ENCODE measurements around the gene UBAC1. TPM values are rescaled to one million over a fixed set of nuclear protein-coding genes. Genes with fewer than 3 reads are reported as not detected.
"Not testable (repeated sequence)": the region's sequence is repeated elsewhere in the genome, so short reads cannot be mapped to it uniquely, and the experiment has no call there.

The UBAC1 gene
- total and polyA plus RNA-seq, 2 donors: 24.6 to 59.8 TPM

DNA sequence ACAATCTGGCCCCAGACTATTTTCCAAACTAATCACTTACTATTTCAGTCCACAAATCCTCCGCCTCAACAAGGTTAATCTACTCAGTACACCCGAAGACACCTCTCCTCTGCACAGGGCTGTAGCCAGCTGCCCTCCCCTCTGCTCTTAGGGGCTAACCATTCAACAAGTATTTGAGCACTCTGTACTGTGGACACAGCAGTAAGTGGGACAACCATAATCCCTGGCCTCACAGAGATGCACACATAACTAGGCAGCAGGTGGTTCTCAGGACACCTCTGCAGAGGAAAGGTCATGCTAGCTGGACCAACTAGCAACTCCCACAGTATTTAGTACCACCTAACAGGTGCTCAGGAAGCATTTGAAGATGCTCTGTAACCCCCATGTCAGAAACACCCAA lies 59.3 kb downstream of the UBAC1 start:
- Histone ChIP-seq H3K4me1 (ENCODE audit: insufficient read depth) (peaks cover 1% of the 10 kb centered on the region), H3K36me3 (ENCODE audit: insufficient read depth) (no peaks in the 10 kb centered on the region), H3K4me3 (ENCODE audit: low read depth, low read length) (no peak overlapping the region), H3K27ac (ENCODE audit: low read depth) (no peak overlapping the region)
- DNase-seq (ENCODE audit: extremely low spot score): no peak
- 87% methylated on average over 2 of the region's 2 CpGs for WGBS

DNA sequence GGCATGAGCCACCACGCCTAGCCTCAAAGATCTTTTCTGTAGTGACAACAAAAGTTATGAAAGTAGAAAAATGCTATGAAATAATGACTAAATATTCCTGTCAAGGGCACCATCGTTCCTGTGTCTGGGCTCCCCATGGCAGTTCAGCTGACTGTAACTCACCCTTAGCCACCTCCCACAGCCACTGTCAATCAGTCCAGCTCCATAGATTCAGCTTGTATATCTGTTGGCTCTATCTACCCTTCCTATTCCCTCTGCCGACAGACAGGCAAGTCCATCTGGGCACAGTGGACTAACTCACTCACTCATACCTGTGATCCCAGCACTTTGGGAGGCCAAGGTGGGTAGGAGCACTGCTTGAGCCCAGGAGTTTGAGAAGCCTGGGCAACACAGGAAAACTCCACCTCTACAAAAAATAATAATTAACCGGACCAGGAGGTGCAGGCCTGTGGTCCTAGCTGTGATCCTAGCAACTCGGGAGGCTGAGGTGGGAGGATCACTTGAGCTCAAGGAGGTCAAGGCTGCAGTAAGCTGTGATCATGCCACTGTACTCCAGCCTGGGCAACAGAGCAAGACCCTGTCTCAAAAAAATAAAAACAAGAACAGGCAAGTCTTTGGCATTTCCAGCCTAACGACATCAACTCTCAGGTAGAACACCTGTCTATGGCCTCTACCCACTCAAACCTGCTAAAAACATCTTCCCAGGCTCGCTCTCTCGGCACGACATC lies 60.0 kb downstream of the UBAC1 start:
- no peak for DNase-seq (ENCODE audit: extremely low spot score)
- Histone ChIP-seq H3K36me3 (ENCODE audit: insufficient read depth) (no peaks in the 10 kb centered on the region), H3K4me1 (ENCODE audit: insufficient read depth) (peaks cover 1% of the 10 kb centered on the region), H3K4me3 (ENCODE audit: low read depth, low read length) (no peak overlapping the region), H3K27ac (ENCODE audit: low read depth) (no peak overlapping the region)
- WGBS: 96% methylated on average over 9 of the region's 9 CpGs

DNA sequence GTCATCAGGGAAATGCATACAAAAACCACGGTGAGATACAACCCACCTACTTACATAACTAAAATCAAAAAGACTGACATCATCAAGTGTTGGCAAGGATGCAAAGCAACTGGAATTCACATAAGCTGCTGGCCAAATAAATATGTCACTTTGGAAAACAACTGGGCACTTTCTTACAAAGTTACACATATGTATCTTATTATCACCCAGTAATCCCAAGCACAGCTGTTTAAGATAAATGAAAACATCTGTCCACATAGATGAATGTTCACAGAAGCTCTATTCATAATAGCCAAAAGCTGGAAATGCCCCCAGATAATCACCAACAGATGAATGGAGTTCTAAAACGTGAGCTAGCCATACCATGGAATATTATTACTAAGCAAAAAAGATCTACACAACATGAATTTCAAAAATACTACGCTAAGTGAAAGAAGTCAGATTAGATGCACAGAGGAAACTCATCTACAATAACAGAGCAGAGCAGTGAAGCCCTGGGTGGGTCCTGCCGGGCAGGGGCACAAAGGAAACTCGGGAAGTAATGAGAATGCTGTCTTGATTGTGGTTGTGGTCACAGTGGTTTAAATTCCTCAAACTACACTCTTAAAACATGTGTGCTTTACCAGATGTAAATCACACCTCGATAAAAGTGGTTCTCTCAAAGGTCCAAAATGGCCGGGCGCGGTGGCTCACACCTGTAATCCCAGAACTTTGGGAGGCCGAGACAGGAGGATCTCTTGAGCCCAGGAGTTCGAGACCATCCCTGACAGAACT lies 62.4 kb downstream of the UBAC1 start:
- Histone ChIP-seq H3K36me3 (ENCODE audit: insufficient read depth) (no peaks in the 10 kb centered on the region), H3K27ac (ENCODE audit: low read depth) (no peak overlapping the region), H3K4me1 (ENCODE audit: insufficient read depth) (peaks cover 1% of the 10 kb centered on the region), H3K4me3 (ENCODE audit: low read depth, low read length) (no peak overlapping the region)
- DNase-seq (ENCODE audit: extremely low spot score): no peak
- WGBS: 81% methylated on average over 11 of the region's 11 CpGs

DNA sequence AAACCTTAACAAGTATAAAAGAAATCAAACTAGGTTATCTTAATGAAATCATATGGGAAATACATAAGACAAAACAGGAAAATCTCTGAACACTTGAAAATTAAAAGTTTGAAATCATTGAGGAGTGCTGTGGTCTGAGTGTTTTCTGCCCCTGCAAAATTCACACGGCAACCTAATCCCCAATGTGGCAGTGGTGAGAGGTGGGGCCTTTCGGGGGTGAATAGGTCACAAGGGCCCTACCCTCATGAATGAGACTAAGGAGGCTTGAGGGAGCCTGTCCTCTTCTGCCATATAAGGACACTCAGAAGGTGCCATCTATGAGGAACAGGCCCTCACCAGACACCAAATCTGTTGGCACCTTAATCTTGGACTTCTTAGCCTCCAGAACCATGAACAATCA lies 64.5 kb downstream of the UBAC1 start:
- WGBS: 92% methylated on average over 2 of the region's 2 CpGs
- no peak for DNase-seq (ENCODE audit: extremely low spot score)
- H3K36me3 ChIP-seq (ENCODE audit: insufficient read depth): no peaks in the 10 kb centered on the region
- peaks cover 1% of the 10 kb centered on the region for H3K4me1 ChIP-seq (ENCODE audit: insufficient read depth)
- H3K4me3 ChIP-seq (ENCODE audit: low read depth, low read length): no peak overlapping the region
- H3K27ac ChIP-seq (ENCODE audit: low read depth): no peak overlapping the region

DNA sequence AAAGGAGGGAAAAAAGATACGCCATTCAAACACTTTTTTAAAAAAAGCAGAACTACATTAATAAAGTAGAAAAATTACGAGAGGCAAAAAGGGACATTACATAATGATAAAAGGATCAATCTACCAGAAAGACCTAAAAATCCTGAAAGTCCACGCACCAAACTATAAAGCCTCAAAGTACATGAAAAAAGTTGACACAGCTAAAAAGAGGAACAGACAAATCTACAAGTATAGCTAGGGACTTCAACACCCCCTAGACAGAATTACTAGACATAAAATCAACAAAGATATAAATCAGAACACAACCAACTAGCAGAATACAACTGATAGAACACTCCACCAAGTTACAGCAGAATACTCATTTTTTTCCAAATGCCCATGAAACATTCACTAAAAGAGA lies 65.0 kb downstream of the UBAC1 start:
- Histone ChIP-seq H3K27ac (ENCODE audit: low read depth) (no peak overlapping the region), H3K4me3 (ENCODE audit: low read depth, low read length) (no peak overlapping the region), H3K4me1 (ENCODE audit: insufficient read depth) (peaks cover 1% of the 10 kb centered on the region), H3K36me3 (ENCODE audit: insufficient read depth) (no peaks in the 10 kb centered on the region)
- no peak for DNase-seq (ENCODE audit: extremely low spot score)
- 86% methylated on average over 3 of the region's 3 CpGs for WGBS

DNA sequence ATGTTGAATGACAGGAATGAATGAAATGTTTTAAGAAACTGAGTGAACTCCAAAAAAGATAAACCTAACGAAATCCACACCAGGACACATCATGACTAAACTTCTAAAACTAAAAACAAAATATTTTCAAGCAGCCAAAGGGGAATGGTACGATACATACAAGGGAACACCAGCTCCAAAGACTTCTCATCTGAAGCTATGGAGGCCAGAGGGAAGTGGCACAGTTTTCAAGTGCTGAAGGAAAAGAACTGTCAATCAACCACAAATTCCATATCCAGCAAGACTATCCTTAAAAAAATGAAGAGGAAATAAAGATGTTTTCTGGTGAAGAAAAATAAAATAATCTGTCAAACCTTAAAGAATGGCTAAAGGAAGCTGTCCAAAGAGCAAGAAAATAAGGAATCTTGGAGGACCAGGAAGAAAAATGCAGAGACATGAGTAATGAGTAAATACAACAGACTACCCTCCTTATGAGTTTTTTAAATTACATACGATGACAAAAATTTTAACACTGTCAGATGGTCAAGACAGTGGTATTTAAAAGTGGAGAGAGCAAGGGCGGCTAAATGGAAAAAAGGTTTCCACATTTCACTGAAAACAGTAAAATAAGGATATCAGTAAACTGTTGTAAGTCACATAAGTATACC lies 65.8 kb downstream of the UBAC1 start:
- Histone ChIP-seq H3K27ac (ENCODE audit: low read depth) (no peak overlapping the region), H3K4me1 (ENCODE audit: insufficient read depth) (peaks cover 1% of the 10 kb centered on the region), H3K4me3 (ENCODE audit: low read depth, low read length) (no peak overlapping the region), H3K36me3 (ENCODE audit: insufficient read depth) (no peaks in the 10 kb centered on the region)
- WGBS: 95% methylated on average over 4 of the region's 4 CpGs
- DNase-seq (ENCODE audit: extremely low spot score): no peak

DNA sequence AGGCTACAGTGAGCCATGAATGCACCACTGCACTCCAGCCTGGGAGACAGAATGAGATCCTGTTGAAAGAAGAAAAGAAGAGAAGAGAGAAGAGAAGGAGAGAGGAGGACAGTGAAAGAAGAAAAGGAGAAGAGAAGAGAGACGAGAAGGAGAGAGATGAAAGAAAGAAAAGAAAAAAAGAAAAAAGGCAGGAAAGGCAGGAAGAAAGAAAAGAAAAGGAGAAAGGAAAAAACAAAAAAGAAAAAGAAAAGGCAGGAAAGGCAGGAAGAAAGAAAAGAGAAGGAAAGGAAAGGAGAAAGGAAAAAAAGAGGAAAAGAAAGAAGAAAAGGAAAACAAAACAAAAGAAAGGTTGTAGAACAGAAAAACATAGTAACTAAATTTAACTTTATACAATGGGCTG lies 68.1 kb downstream of the UBAC1 start:
- WGBS: 91% methylated on average over 1 of the region's 1 CpG
- Histone ChIP-seq H3K4me3 (ENCODE audit: low read depth, low read length) (no peak overlapping the region), H3K36me3 (ENCODE audit: insufficient read depth) (no peaks in the 10 kb centered on the region), H3K4me1 (ENCODE audit: insufficient read depth) (no peaks in the 10 kb centered on the region), H3K27ac (ENCODE audit: low read depth) (no peak overlapping the region)
- no peak for DNase-seq (ENCODE audit: extremely low spot score)

DNA sequence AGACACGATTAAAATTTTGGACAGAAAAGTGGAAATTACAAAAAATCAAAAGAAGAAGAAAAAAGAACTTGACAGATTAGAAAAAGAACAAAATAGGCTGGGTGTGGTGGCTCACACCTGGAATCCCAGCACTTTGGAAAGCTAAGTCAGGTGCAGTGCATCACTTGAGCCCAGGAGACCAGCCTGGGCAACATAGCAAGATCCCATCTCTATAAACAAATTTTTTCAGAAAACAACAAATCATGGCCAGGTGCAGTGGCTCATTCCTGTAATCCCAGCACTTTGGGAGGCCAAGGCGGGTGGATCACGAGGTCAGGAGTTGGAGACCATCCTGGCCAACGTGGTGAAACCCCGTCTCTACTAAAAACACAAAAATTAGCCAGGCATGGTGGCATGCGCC lies 68.8 kb downstream of the UBAC1 start:
- not testable (repeated sequence) for DNase-seq (ENCODE audit: extremely low spot score)
- WGBS: 91% methylated on average over 6 of the region's 6 CpGs

DNA sequence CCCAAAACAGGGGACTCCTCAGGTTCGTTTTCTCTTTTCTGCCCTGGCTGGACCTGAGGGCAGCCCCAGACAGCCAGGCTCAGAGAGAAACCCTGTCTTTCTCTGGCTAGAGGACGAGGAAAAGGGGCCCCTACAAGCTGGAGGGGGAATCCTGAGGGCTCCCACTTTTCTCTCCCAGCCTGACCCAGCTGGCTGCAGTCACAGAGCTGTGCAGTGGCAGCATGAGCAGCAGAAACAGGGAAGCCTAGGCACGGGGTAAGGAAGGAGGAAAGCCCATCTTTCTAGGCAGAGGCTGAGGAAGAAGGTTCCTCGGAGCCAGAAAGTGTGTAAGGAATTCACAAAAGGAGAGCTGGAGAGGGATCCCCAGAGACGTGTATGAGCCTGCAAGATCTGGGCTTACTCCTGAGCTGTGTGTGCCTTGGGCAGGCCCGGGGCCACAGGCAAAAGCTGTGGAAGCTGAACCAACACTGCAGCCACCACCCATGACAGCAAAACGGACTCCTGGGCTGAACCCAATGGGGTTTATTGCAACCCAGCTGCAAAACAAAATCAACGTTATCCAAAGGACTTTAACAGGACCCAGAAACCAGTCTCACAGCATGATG lies 70.0 kb downstream of the UBAC1 start:
- WGBS: 56% methylated on average over 8 of the region's 8 CpGs
- H3K36me3 ChIP-seq (ENCODE audit: insufficient read depth): no peaks in the 10 kb centered on the region
- no peak overlapping the region for H3K4me3 ChIP-seq (ENCODE audit: low read depth, low read length)
- H3K4me1 ChIP-seq (ENCODE audit: insufficient read depth): no peaks in the 10 kb centered on the region
- no peak for DNase-seq (ENCODE audit: extremely low spot score)
- H3K27ac ChIP-seq (ENCODE audit: low read depth): no peak overlapping the region

More for the DNA sequence above, 68.8 kb downstream of the UBAC1 start:
- not testable (repeated sequence) for H3K4me1 ChIP-seq (ENCODE audit: insufficient read depth); H3K4me3 ChIP-seq (ENCODE audit: low read depth, low read length); H3K36me3 ChIP-seq (ENCODE audit: insufficient read depth); H3K27ac ChIP-seq (ENCODE audit: low read depth)

DNA sequence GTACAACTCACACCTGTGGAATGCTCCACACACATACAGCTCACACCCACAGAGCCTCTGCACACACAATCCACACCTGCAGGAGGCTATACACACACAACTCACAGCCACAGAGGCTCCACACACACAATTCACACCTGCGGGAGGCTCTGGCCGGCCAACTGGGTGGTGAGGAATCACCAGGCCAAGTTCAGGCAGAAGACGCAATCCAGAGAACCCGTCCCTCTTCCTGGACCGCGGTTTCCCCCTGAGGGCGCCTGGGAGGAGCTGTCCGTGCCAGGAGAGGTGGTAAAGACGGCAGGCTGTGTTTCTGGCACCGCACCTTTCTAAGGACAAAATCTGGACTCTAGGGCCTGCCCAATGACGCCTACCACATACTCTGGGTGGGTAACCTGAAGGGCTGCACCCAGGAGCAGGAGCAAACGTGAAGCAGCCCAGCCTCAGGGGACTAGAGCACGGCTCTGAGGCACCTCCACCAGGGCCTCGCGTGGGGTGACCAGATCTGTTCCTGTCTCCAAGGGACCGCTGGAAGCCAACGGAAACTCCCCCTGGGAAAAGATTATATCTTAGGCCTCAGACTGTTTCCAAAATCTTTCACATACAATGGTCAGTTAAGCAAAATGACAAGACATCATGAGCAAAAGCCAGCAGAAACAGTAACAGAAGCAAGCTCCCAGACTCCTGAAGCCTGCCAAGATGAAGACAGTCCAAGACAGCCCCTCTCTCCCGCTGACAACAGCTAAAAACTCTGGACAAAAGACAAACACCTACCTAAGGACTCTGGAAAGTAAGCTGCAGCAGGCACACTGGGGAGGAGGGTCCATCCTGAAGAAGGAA lies 70.8 kb downstream of the UBAC1 start:
- Histone ChIP-seq H3K4me1 (ENCODE audit: insufficient read depth) (no peaks in the 10 kb centered on the region), H3K36me3 (ENCODE audit: insufficient read depth) (no peaks in the 10 kb centered on the region), H3K4me3 (ENCODE audit: low read depth, low read length) (no peak overlapping the region), H3K27ac (ENCODE audit: low read depth) (no peak overlapping the region)
- no peak for DNase-seq (ENCODE audit: extremely low spot score)
- WGBS: 62% methylated on average over 18 of the region's 18 CpGs

DNA sequence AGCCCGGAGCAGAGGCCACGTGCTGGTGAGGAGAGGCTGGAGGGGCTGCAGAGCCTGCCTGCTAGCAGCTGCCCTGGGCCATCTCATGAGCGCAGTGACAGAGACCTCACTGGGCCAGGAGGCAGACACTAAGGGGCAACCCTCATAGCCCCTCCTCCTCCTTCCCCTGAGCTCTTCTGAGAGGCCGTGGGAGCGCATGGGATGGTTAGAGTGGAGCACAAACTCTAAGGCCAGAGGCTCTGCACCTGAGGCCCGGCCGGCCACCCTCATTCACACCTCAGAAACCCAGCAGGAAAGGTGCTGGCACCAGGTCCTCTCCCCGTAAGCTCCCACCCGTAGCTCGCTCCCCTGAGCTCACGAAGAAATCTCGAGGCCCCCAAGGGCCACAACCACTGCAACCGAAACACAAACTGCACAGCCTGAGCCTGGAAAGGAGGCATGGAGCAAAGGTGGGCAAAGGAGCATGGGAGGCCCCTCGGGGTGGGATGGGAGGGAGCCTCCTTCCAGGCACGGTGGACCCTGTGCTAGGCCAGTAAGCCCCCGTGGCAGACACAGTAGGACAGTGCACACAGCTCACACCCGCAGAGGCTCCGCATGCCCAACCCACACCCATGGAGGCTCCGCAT lies 71.5 kb downstream of the UBAC1 start:
- H3K4me1 ChIP-seq (ENCODE audit: insufficient read depth): peaks cover under 1% of the 10 kb centered on the region
- no peak for DNase-seq (ENCODE audit: extremely low spot score)
- no peak overlapping the region for H3K4me3 ChIP-seq (ENCODE audit: low read depth, low read length)
- WGBS: 89% methylated on average over 19 of the region's 19 CpGs
- no peak overlapping the region for H3K27ac ChIP-seq (ENCODE audit: low read depth)
- H3K36me3 ChIP-seq (ENCODE audit: insufficient read depth): no peaks in the 10 kb centered on the region

DNA sequence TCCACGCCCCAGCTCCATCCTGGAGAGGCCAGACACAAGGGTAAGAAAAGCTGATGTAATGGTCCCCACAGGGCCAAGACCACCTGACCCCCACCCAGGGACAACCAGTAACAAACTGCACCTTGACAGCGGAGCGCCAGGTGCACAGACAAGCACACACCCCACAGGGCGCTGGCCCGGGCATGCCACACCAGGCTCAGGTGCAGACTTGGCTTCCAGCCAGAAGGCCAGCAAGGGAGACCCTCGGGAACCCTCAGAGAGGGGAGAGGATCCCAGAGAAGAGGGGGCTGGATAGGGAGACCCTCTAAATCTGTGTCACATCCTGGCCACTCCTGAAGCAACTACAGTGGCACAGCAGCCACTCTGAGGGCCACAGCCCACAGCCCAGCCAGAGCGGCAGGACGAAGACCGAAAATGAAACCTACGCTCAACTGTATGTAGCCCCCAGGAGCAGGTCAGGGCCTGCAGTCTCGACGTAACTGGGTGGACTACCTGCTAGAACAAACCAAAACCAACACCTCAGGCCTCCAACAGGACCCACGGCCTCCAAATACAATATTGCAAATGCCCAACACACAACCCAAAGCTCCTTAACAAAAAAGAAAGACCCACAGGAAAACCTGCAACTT lies 72.3 kb downstream of the UBAC1 start:
- Histone ChIP-seq H3K36me3 (ENCODE audit: insufficient read depth) (no peaks in the 10 kb centered on the region), H3K4me3 (ENCODE audit: low read depth, low read length) (no peak overlapping the region), H3K4me1 (ENCODE audit: insufficient read depth) (peaks cover 2% of the 10 kb centered on the region), H3K27ac (ENCODE audit: low read depth) (no peak overlapping the region)
- DNase-seq (ENCODE audit: extremely low spot score): no peak
- 88% methylated on average over 13 of the region's 13 CpGs for WGBS

All from urinary bladder (tissue), 4 donors.